Measurements from ENCODE around the gene BPIFB6. TPM values are rescaled to one million over a fixed set of nuclear protein-coding genes. Genes with fewer than 3 reads are reported as not detected.

BPIFB6 gene
- total and polyA plus RNA-seq, 10 donors = not detected

DNA sequence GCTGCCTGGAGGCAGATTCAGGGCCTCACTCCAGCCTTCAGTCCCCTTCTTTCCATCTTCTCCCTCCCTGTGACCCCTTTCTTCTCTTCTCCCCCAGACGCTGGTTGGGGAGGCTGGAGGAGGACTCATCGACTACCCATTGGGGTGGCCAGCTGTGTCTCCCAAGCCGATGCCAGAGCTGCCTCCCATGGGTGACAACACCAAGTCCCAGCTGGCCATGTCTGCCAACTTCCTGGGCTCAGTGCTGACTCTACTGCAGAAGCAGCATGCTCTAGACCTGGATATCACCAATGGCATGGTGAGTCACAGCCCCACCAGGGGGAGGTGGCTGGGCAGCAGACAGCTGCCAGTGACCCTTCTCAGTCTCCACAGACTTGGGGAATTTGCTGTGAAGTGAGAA lies 60.9 kb downstream of the BPIFB6 start:
- Histone ChIP-seq H3K27ac (no peak overlapping the region), H3K4me1 (peaks cover 0 to 13% (median 0%) of the 10 kb centered on the region in 6 donors), H3K4me3 (no peak overlapping the region), H3K9me3 (no peaks in the 10 kb centered on the region), H3K27me3 (replicated peaks in 1 of 7) (no peaks in the 10 kb centered on the region), H3K36me3 (no peaks in the 10 kb centered on the region)
- intact Hi-C loops (cut with DNase I; ENCODE audit: low total_unique reads) = no loop called here
- no peak for DNase-seq
- TF ChIP-seq, protein P1, sequence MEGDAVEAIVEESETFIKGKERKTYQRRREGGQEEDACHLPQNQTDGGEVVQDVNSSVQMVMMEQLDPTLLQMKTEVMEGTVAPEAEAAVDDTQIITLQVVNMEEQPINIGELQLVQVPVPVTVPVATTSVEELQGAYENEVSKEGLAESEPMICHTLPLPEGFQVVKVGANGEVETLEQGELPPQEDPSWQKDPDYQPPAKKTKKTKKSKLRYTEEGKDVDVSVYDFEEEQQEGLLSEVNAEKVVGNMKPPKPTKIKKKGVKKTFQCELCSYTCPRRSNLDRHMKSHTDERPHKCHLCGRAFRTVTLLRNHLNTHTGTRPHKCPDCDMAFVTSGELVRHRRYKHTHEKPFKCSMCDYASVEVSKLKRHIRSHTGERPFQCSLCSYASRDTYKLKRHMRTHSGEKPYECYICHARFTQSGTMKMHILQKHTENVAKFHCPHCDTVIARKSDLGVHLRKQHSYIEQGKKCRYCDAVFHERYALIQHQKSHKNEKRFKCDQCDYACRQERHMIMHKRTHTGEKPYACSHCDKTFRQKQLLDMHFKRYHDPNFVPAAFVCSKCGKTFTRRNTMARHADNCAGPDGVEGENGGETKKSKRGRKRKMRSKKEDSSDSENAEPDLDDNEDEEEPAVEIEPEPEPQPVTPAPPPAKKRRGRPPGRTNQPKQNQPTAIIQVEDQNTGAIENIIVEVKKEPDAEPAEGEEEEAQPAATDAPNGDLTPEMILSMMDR (IDR thresholded peaks at IDR 0.05 in 8 of 11, conservative IDR thresholded peaks at IDR 0.05 in 3 of 11) = no peak
- TF ChIP-seq POLR2A (IDR thresholded peaks at IDR 0.05) (no peak), POLR2AphosphoS5 (IDR thresholded peaks at IDR 0.05) (no peak)
- 85 to 92% (median 88%) methylated on average over 3 of the region's 3 CpGs for WGBS, 5 donors

GRCh38 chr20:33093074-33093473 lies 61.6 kb downstream of the BPIFB6 start:
- intact Hi-C loops (cut with DNase I; ENCODE audit: low total_unique reads) = no loop called here
- no peaks in the 10 kb centered on the region for H3K36me3 ChIP-seq
- H3K4me1 ChIP-seq = peaks cover 0 to 13% (median 0%) of the 10 kb centered on the region in 6 donors
- DNase-seq = no peak
- WGBS, 5 donors = 84 to 91% (median 90%) methylated on average over 1 of the region's 1 CpG
- no peak overlapping the region for H3K4me3 ChIP-seq
- H3K27ac ChIP-seq = no peak overlapping the region
- TF ChIP-seq, protein P1 (IDR thresholded peaks at IDR 0.05 in 8 of 11, conservative IDR thresholded peaks at IDR 0.05 in 3 of 11) = no peak
- no peaks in the 10 kb centered on the region for H3K9me3 ChIP-seq
- no peaks in the 10 kb centered on the region for H3K27me3 ChIP-seq (replicated peaks in 1 of 7)

- Histone ChIP-seq H3K27ac (no peak overlapping the region), H3K27me3 (replicated peaks in 1 of 7) (no peaks in the 10 kb centered on the region), H3K9me3 (no peaks in the 10 kb centered on the region), H3K4me3 (no peak overlapping the region), H3K4me1 (peaks cover 0 to 13% (median 0%) of the 10 kb centered on the region in 6 donors), H3K36me3 (no peaks in the 10 kb centered on the region)
- intact Hi-C loops (cut with DNase I; ENCODE audit: low total_unique reads) = no loop called here
- 26 to 66% (median 57%) methylated on average over 1 of the region's 1 CpG; no CpG with 5 or more reads in 1 of the 5 donors for WGBS, 5 donors
- no peak for DNase-seq
- no peak for TF ChIP-seq POLR2A (IDR thresholded peaks at IDR 0.05)
- TF ChIP-seq, protein P1 (IDR thresholded peaks at IDR 0.05 in 8 of 11, conservative IDR thresholded peaks at IDR 0.05 in 3 of 11) = no peak
Measured at GRCh38 chr20:33093582-33093981, 62.1 kb downstream of the BPIFB6 start.

Other genes starting within 250 kb of the BPIFB6 start
- gene MAPRE1, start 211.7 kb upstream of the BPIFB6 start, total RNA-seq = 100 to 1,000 TPM in 3 of 7 donors, 10 to 100 TPM in 4; 84.4 to 121 (median 91.5) TPM
- gene MAPRE1, start 211.7 kb upstream of the BPIFB6 start, polyA plus RNA-seq = 10 to 100 TPM; 25.1 to 51.8 (median 38.4) TPM
- 1 to 10 TPM in 5 of 7 donors, under 1 TPM in 2; 0.34 to 4.2 (median 1.7) TPM for gene EFCAB8, start 172.7 kb upstream of the BPIFB6 start, total RNA-seq
- gene EFCAB8, start 172.7 kb upstream of the BPIFB6 start, polyA plus RNA-seq = under 1 TPM; 0.06 to 0.12 (median 0.07) TPM
- gene SUN5, start 27.2 kb upstream of the BPIFB6 start, total RNA-seq = not detected
- not detected for gene SUN5, start 27.2 kb upstream of the BPIFB6 start, polyA plus RNA-seq
- gene BPIFB2, start 23.9 kb upstream of the BPIFB6 start, total RNA-seq = not detected
- not detected for gene BPIFB2, start 23.9 kb upstream of the BPIFB6 start, polyA plus RNA-seq
- gene BPIFB3, start 22.3 kb downstream of the BPIFB6 start, total RNA-seq = not detected
- gene BPIFB3, start 22.3 kb downstream of the BPIFB6 start, polyA plus RNA-seq = not detected
- not detected for gene BPIFB4, start 48.0 kb downstream of the BPIFB6 start, total RNA-seq
- gene BPIFB4, start 48.0 kb downstream of the BPIFB6 start, polyA plus RNA-seq = not detected
- not detected for gene BPIFA2, start 136.5 kb downstream of the BPIFB6 start, total RNA-seq
- gene BPIFA2, start 136.5 kb downstream of the BPIFB6 start, polyA plus RNA-seq = not detected
- not detected for gene BPIFA3, start 185.7 kb downstream of the BPIFB6 start, total RNA-seq
- gene BPIFA3, start 185.7 kb downstream of the BPIFB6 start, polyA plus RNA-seq = not detected
- gene BPIFA1, start 204.3 kb downstream of the BPIFB6 start, total RNA-seq = not detected
- gene BPIFA1, start 204.3 kb downstream of the BPIFB6 start, polyA plus RNA-seq = not detected